HS-5 (cell line): ENCODE results near the gene AFF1.

Experiments
- DNase-seq: peaks from one replicate; pipeline ENCODE4 v3.0.0-alpha.2; 2012; ENCODE audit warnings: low read depth

The AFF1 gene

GRCh38 chr4:86934771-86935565 lies at the start of gene AFF1:
TSS of gene AFF1 (plus strand) at chr4:86935011. CDS start at chr4:86948534, 13,523 bp downstream.
- DNase-seq, result no peak

GRCh38 chr4:86890790-86891189 lies 44.0 kb upstream of the AFF1 start:
- no peak for DNase-seq

GRCh38 chr4:86891762-86892635 lies 42.8 kb upstream of the AFF1 start, which contains the start of gene C4orf36:
TSS of gene C4orf36 (minus strand) at chr4:86892422. CDS start at chr4:86891520, 902 bp downstream.
- no peak for DNase-seq

- no peak for DNase-seq
Observed at GRCh38 chr4:86892636-86892960, 42.2 kb upstream of the AFF1 start.

- no peak for DNase-seq
Observed at GRCh38 chr4:86893136-86893535, 41.7 kb upstream of the AFF1 start.

- no peak for DNase-seq
Observed at GRCh38 chr4:86894455-86894854, 40.4 kb upstream of the AFF1 start.

- no peak for DNase-seq
Observed at GRCh38 chr4:86895692-86896488, 38.9 kb upstream of the AFF1 start.

GRCh38 chr4:86896596-86896995 lies 38.2 kb upstream of the AFF1 start:
- no peak for DNase-seq

- DNase-seq, result no peak
Observed at GRCh38 chr4:86898562-86898961, 36.2 kb upstream of the AFF1 start.

GRCh38 chr4:86901864-86902263 lies 32.9 kb upstream of the AFF1 start:
- no peak for DNase-seq

GRCh38 chr4:86908251-86908657 lies 26.6 kb upstream of the AFF1 start:
- DNase-seq, result no peak

GRCh38 chr4:86909546-86910295 lies 25.1 kb upstream of the AFF1 start:
- DNase-seq, result no peak

- no peak for DNase-seq
Observed at GRCh38 chr4:86910369-86910768, 24.4 kb upstream of the AFF1 start.

GRCh38 chr4:86910820-86911684 lies 23.8 kb upstream of the AFF1 start:
- no peak for DNase-seq

GRCh38 chr4:86916392-86916791 lies 18.4 kb upstream of the AFF1 start:
- DNase-seq, result no peak

- DNase-seq, result no peak
Observed at GRCh38 chr4:86917212-86918039, 17.4 kb upstream of the AFF1 start.

- no peak for DNase-seq
Observed at GRCh38 chr4:86918539-86919072, 16.2 kb upstream of the AFF1 start.

- DNase-seq, result no peak
Observed at GRCh38 chr4:86919561-86920223, 15.1 kb upstream of the AFF1 start.
